GM19043 (cell line): ENCODE measurements around the gene PLXNC1.

ENCODE experiments used
- ATAC-seq: cut with Tn5 transposase; IDR thresholded peaks from one replicate; pipeline ENCODE4 v1.9.1; 2021; ENCODE audit warnings: low read depth; ENCODE audit not compliant: unreplicated experiment

PLXNC1 gene

GRCh38 chr12:94320109-94320508 lies 171.7 kb downstream of the PLXNC1 start:
- no peak for ATAC-seq

- no peak for ATAC-seq
Measured at GRCh38 chr12:94322346-94322745, 174.0 kb downstream of the PLXNC1 start.

GRCh38 chr12:94326234-94326633 lies 177.9 kb downstream of the PLXNC1 start:
- ATAC-seq: no peak

- ATAC-seq: no peak
Measured at GRCh38 chr12:94326727-94327126, 178.3 kb downstream of the PLXNC1 start.

GRCh38 chr12:94327809-94328208 lies 179.4 kb downstream of the PLXNC1 start:
- no peak for ATAC-seq

GRCh38 chr12:94329366-94329765 lies 181.0 kb downstream of the PLXNC1 start:
- no peak for ATAC-seq

GRCh38 chr12:94333396-94333795 lies 185.0 kb downstream of the PLXNC1 start:
- ATAC-seq: no peak

- ATAC-seq: no peak
Measured at GRCh38 chr12:94336211-94336925, 188.0 kb downstream of the PLXNC1 start.

- no peak for ATAC-seq
Measured at GRCh38 chr12:94338006-94338794, 189.8 kb downstream of the PLXNC1 start.

- no peak for ATAC-seq
Measured at GRCh38 chr12:94340573-94340972, 192.2 kb downstream of the PLXNC1 start.

- no peak for ATAC-seq
Measured at GRCh38 chr12:94353130-94353529, 204.8 kb downstream of the PLXNC1 start.
